HG03196 (cell line): ENCODE measurements around the gene GDF2.

Source experiments
- ATAC-seq: cut with Tn5 transposase; IDR thresholded peaks from one replicate; pipeline ENCODE4 v1.9.1; 2021; ENCODE audit not compliant: unreplicated experiment

Gene GDF2

GRCh38 chr10:47366731-47367460 is 44.6 kb downstream of the GDF2 start:
- ATAC-seq, result no peak

GRCh38 chr10:47367646-47368045 is 45.4 kb downstream of the GDF2 start:
- ATAC-seq, result no peak

GRCh38 chr10:47368431-47369180 is 46.4 kb downstream of the GDF2 start:
- ATAC-seq, result no peak

- ATAC-seq, result no peak
These were observed 47.1 kb downstream of the GDF2 start for GRCh38 chr10:47369251-47369894.

GRCh38 chr10:47370015-47370767 is 47.9 kb downstream of the GDF2 start:
- no peak for ATAC-seq

GRCh38 chr10:47370878-47371277 is 48.6 kb downstream of the GDF2 start:
- no peak for ATAC-seq

GRCh38 chr10:47371629-47372485 is 49.6 kb downstream of the GDF2 start:
- ATAC-seq, result no peak

- ATAC-seq, result no peak
These were observed 50.5 kb downstream of the GDF2 start for GRCh38 chr10:47372726-47373125.

GRCh38 chr10:47374611-47375536 is 52.6 kb downstream of the GDF2 start:
- ATAC-seq, result no peak

- ATAC-seq, result no peak
These were observed 54.4 kb downstream of the GDF2 start for GRCh38 chr10:47376522-47377220.
